K562 (cell line): ENCODE measurements around the gene FGF12. TPM values are rescaled to one million over a fixed set of nuclear protein-coding genes. Genes with fewer than 3 reads are reported as not detected.

Experiments
- E4F1 ChIP-seq: fragments of 250-450 bp; sonication (Bioruptor Pico); IDR thresholded peaks from 2 replicates; pipeline ENCODE4 v1.5.0; 2021; ENCODE audit warnings: mild to moderate bottlenecking, borderline replicate concordance
- HNRNPLL ChIP-seq: fragments of 200-400 bp; formaldehyde crosslinking; IDR thresholded peaks from 2 replicates; pipeline ENCODE4 v1.6.1; 2017; ENCODE audit warnings: low read length, low read depth, mild to moderate bottlenecking; ENCODE audit not compliant: poor library complexity, severe bottlenecking
- MGA ChIP-seq: fragments of 450-650 bp; IDR thresholded peaks from 2 replicates; pipeline ENCODE4 v1.6.1; 2016; ENCODE audit warnings: mild to moderate bottlenecking, moderate library complexity
- PATZ1 ChIP-seq: fragments of 250-450 bp; sonication (Bioruptor Pico); IDR thresholded peaks from 2 replicates; pipeline ENCODE4 v1.5.0; 2020; ENCODE audit warnings: mild to moderate bottlenecking, borderline replicate concordance
- SIN3B ChIP-seq: fragments of 450-650 bp; IDR thresholded peaks from 2 replicates; pipeline ENCODE4 v1.6.1; 2017; ENCODE audit warnings: low read depth, mild to moderate bottlenecking, moderate library complexity
- ZNF589 ChIP-seq: fragments of 200-800 bp; sonication (Bioruptor generic); IDR thresholded peaks from 2 replicates; pipeline ENCODE4 v1.6.1; 2016; ENCODE audit warnings: low read depth, missing genetic modification characterization, missing compliant biosample characterization
- polyA plus RNA-seq, 8 experiments: library from polyadenylated mRNA; depleted of rRNA in 4 of 8; stranded (reverse) in 5 of 8; unstranded in 3 of 8; fragments of >200 nt; fragmentation: Nextera tagmentation in 2 of 8; fragmentation: Illumina TruSeq in 1 of 8; extraction: Ambion mirVana in 2 of 8; extraction: Trizol in 1 of 8; gene quantifications; 2 replicates each; pipeline versions ENCODE4 v1.2.1 to v1.2.3, GENCODE V29; 2011 to 2014; ENCODE audit warnings: inconsistent platforms in 1 of 8, missing spikeins in 1 of 8
- total RNA-seq, 7 experiments: library from RNA; depleted of rRNA in 6 of 7; stranded (reverse); fragments of >200 nt in 6 of 7; fragmentation: Illumina TruSeq in 2 of 7; extraction: Trizol in 2 of 7; gene quantifications; 2 replicates each; pipeline versions ENCODE4 v1.2.1 to v1.2.3, GENCODE V29; 2011 to 2021; ENCODE audit warnings: low replicate concordance in 1 of 7

Gene FGF12
- total and polyA plus RNA-seq, 9 of the 15 experiments (the other 6 are each of a cell fraction or from before 2014, with no cell fraction given), result not detected

- TF ChIP-seq E4F1 (no peak), HNRNPLL (no peak), MGA (no peak), SIN3B (no peak), PATZ1 (CRISPR knock-in tag) (no peak), ZNF589 (CRISPR knock-in tag) (no peak)
These were observed 30.3 kb downstream of the FGF12 start (continued) for GRCh38 chr3:192696943-192697587.
